Ammon's horn (tissue), 1 donor: ENCODE data around the gene PID1.
"Not testable (repeated sequence)": the region's sequence is repeated elsewhere in the genome, so short reads cannot be mapped to it uniquely, and the experiment has no call there.

Experiments used
- DNase-seq: peaks from one replicate; pipeline ENCODE4 v3.0.0-alpha.2; 2016; ENCODE audit warnings: low spot score

Gene PID1

GRCh38 chr2:229111744-229112143 is 159.3 kb downstream of the PID1 start:
- no peak for DNase-seq

DNA sequence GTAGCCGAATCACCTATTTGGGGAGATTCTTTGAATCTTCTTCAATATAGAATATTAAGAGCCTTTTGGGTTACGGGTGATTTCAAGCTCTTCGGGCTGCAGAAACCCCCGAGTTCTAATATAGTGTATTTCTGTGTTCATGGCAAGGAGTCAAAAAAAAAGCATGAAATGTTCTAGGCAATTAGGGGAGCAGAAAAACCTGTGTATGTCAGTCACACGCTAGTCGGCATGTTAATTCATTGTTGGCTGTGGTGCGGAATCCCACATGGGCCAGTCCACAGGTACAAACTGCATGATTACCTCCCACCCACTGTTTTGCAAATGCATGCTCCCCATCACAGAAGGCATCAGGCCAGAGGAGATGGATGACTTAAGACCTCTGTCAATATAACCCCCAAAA is 161.9 kb downstream of the PID1 start:
- DNase-seq = no peak

DNA sequence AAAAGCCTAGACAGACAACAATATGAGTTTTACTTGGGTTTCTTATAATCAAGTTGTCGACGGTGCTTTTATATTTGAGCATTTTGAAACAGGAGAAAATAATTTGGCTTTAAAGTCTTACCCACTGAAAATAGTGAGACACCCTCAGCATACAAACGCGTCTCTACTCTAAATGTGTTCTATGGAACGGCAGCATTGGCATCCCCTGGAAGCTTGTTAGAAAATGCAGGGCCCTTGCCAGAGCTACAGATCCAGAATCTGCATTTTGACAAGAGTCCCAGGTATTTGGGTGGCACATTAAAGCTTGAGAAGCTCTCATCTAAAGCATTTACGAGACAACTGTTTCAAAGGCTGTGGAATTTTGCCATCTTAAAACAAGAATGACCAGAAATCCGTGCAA is 163.5 kb downstream of the PID1 start:
- DNase-seq = no peak

DNA sequence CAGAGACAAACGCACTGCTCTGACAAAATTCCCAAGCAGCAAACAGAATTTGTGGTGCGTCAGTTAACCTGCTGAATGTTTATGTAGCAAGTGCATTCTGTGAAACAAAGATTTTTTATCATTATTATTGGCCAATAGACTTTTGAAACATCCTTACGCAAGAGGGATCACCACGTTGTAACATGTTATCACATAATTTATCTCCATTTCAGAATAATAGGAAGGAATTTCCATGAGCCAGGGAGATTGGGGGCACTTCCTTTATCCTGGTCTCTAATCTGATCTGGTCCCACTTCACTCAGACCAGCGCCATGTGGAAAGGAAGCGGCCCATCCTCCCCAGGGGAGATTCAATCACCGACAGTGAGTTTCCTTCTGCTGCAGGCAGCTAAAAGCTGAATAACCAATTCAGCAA is 166.1 kb downstream of the PID1 start:
- no peak for DNase-seq

DNA sequence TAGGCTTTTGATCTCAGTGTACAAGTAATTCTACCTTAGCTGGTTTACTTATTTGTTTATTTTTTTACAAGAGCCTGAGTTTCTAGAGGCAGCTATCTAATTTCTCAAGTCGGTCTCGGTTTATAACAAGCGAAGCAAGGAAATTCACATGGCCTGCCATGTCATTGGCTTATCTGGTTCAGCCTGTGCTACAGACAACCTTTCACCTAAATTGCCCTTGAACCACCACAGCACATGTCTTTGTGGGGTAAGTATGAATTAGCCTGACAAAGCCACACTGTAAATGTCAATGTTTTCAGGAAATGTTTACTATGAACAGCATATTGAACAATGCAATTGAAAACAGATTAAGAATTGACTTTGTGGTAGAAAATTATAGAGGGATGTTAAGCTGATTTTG is 167.1 kb downstream of the PID1 start:
- no peak for DNase-seq

GRCh38 chr2:229101314-229101713 is 169.8 kb downstream of the PID1 start:
- DNase-seq = no peak

GRCh38 chr2:229099231-229099630 is 171.9 kb downstream of the PID1 start:
- DNase-seq = no peak

GRCh38 chr2:229098801-229099200 is 172.3 kb downstream of the PID1 start:
- no peak for DNase-seq

GRCh38 chr2:229096409-229097066 is 174.5 kb downstream of the PID1 start:
- DNase-seq = no peak

GRCh38 chr2:229095472-229095871 is 175.6 kb downstream of the PID1 start:
- DNase-seq = no peak

DNA sequence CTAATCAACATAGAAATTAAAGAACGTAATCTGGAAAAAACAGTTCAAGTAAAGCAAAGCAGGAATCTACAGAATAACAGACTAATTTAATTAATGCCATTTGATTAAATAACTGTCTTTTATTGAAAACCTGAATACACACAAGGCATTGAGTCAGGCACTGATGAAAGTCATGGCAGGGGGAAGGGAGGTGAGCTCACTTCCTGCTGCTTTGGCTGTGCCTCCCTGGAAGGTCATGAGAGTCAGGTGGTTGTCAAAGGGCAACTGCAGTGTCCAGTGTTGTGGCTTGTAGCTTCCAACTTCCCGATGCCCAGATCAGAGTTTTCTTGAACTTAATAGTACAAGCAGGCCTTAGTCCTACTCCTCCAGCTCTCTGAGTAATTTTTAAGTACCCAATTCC is 180.9 kb downstream of the PID1 start:
- DNase-seq = no peak

- DNase-seq = no peak
Measured at GRCh38 chr2:229089776-229090175, 181.3 kb downstream of the PID1 start.

DNA sequence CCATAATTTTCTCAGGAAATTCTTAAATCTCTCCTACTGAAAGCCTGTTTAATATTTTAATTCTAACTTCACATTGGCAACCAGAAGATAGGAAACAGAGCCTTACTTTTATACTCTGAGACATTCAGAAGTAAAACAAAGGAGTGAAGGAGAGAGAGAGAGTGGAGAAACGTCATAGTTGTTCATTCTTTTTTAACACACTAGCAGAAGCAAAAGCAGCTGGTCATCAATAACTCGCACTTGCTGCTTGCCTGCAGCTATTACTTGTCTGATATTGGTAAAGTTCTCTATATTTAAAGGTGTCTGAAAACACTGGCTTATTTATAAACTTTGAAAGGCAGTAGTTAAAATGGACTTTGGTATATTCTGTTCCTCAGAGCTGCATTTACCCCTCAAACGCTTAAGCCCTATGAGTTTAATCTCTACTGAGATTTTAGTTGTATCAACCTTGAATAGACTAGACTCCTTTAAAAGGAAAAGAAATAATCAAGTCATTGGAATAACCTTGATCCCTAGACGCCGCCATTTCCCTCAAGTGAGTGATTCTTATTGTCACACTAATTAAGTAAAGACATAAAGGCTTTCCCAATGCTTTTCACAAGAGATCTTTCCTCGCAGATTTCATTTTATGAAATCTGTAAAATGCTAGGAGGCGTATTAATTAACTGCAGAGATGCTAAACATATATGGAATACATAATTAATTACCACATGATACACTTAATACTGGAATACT is 182.0 kb downstream of the PID1 start:
- no peak for DNase-seq

DNA sequence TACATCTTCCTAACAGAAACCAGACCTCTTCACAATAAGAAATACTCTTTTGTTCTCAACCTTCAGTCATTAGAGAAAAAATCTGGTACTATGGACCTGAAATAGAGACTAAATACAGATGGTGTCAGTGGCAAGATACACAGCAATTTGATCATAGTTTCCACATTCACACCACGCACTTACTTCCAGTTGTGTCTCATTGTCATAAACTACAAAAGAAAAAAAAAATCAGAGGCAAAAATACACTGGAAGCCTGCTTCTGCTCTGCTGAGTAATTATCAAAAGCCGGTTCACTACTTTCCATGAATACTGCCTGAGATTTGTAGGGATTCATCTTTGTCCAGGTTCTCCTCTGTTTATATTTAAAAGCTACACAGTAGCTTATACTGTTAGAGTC is 182.6 kb downstream of the PID1 start:
- DNase-seq = no peak

DNA sequence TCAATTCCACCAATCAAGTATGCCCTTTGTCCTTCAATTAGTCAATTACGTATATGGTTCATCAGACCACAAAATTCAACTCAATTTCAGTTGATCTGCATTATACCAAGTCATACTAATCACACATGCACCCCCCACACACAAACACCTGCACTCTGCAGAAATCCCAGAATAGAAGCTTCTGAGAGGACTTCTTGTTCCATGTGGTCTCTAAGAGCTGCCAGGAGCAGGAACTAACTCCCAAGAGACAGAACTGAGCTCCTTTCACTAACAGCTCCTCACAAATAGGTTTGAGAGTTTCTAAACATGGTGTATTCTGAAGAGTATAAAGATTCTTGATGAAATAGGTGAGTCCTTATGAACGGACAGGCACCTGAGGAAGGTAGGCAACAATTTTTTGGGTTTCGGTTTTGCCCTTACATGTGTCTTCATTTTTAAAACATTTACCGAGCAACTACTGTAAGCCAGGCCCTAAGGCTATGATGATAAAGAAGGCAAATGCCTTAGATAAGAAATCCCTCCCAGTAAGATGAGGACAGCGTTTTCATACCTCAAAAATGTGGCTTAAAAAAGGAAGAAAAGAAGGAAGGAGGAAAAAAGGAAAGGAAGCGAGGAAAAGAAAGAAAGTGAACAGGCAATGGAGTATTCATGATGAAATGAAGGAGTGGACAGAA is 183.1 kb downstream of the PID1 start:
- no peak for DNase-seq

DNA sequence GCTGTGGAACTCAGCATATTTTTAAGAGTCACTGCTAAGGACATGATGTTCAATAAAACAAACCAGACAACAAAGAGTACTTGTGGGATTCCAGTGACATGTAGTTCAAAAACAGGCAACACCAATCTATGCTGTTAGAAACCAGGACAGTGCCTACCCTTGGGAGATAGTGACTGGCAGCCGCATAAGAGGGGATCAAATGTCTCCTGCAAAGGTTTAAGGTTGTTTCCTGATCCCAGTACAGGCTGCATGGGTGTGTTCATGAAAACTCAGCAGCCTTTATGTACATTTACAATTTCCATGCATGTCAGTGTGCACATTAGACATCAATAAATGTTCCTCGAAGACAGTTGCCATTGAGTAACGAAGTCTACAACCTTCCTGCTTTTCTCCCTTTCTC is 183.8 kb downstream of the PID1 start:
- no peak for DNase-seq

DNA sequence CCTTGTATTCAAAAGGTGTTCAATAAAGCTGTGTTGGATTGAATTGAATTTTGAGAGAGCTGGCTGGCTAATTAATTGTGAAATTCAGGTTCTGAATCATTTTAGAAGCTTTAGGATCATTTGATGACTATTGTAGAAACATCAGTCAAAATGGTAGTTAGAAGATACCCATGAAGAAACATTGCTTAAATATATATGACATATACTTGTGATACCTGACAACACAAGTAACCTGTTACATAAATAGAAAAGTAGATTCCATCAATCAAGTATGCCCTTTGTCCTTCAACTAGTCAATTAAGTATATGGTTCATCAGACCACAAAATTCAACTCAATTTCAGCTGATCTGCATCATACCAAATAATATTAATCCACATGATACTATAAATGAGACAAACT is 185.6 kb downstream of the PID1 start:
- no peak for DNase-seq

- no peak for DNase-seq
Measured at GRCh38 chr2:229084447-229084846, 186.6 kb downstream of the PID1 start.

DNA sequence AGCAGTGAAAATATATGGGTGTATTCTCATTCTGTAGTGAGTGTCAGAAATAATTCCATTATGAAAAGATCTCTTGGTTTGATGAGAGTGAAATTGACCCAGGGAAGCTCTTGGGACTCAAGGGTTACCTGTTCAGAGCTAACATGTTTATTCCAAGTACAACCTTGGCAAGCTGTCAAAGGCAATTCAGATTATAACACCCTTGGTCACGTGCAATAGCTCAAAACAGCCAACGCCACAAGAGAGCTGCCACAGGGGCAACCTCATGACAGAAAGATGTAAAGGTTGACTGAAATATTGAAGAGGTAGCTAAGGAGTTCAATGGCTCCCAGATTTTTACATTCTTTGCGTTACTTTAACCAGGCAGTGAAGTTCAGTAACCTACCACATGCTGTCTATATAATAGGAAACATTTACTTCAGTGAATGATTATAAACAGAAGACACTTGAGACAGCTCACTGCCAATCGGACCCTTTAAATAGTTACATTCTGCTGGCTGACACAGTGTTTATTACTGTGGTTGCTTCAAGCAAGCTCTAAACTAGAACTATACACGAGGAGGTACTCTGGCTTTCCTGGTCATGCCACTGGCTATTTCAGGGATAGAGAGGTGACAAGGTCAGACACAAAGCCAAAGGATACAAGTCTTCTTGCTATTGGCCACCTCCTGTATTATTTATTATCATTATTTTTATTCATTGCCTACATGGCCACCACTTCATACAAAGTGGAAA is 187.3 kb downstream of the PID1 start:
- no peak for DNase-seq

DNA sequence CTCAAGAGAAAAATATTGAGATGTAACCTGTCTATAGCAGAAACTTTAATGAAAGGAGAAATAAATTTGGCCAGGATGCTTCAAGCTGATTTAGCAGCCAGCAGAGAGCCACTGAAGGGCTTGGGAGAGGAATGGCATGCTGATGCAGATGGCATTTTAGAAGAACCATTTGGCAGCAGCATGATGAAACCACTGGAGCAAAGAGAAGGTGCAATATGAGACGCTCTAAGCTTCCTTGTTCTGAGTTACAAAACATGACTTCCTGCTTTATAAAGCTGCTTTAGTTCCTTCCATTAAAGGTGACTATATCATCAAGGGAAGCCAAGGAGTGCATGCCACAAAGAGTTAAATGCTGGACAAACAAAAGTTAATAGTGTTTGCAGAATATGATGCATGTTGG is 189.7 kb downstream of the PID1 start:
- DNase-seq = no peak

DNA sequence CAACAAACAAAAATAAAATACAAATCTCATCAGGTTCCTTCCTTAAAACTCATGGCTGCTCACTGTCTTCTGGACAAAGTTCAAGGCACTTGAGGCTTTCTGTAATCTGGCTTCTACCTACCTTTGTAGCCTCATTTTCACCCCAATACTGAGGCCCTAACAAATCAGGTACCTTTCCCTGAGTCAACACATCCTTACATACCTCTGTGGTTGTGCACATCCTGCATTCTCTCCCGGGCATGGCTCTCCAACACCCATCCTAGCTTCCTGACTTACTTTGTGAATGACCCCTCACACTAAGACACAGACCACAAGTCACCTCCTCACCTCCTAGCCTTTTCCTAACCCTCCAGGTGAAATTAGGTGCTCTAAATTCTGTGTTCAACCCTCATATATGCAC is 190.9 kb downstream of the PID1 start:
- no peak for DNase-seq

- DNase-seq = not testable (repeated sequence)
Measured at GRCh38 chr2:229076886-229077285, 194.2 kb downstream of the PID1 start.

GRCh38 chr2:229073935-229074334 is 197.2 kb downstream of the PID1 start:
- DNase-seq = no peak
